ENCODE results near the gene TOX3.

TOX3 gene

DNA sequence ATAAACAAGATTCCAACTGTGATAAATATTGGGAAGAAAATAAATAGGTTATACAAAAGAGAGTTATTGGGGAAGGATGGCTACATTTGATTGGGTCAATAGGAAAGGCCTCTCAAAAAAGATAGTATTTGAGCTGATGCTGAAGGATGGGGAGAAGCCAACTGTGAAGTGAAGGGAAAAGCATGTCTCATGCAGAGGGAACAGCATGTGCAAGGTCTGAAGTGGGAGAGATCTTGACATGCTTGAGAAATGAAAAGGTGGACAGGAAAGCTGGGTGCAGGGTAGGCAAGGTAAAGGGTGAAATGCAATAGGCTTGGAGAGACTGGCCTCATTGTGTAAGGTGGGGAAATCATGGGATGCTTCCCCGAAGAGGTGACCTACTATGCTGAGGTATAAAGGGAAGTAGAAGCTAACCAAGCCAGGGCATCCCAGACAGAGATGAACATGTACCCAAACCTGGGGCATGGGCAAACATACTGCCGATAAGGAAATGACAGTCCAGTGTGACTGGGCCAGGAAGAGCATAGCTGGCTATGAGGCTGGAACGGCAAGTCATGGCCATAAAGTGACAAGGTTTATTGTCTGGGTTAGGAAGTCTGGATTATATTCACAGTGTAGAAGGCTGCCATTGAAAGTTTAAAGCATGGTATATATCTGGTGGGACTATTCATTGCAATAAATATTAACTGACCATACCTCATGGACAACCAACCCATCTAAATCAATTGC lies 91.2 kb downstream of the TOX3 start:
- DNase-seq (ENCODE audit: low read depth in 2 of 2, low spot score in 1 of 2): no peak

DNA sequence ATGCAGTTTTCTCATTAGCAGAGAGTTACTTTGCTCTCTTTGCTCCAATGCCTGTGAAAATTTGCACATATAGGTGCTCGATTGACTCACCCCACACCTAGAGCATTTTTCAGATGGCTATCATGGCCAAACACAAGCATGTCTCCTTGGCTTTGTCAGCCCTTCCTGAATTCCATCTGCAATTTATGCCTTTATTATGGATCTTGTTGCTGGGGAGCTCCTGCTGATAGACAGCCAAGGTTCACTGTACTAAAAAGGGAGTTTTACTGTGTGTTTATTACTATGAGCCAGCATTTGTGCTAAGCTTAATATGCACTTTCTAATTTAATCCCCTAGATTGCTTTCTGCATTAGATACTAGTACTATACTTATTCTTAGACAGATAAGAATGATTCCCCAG lies 93.3 kb downstream of the TOX3 start:
- DNase-seq (ENCODE audit: low read depth in 2 of 2, low spot score in 1 of 2): no peak

- DNase-seq (ENCODE audit: low read depth in 2 of 2, low spot score in 1 of 2): no peak
These were observed 94.9 kb downstream of the TOX3 start for GRCh38 chr16:52451971-52452421.

GRCh38 chr16:52450916-52451315 lies 96.0 kb downstream of the TOX3 start:
- DNase-seq (ENCODE audit: low read depth in 2 of 2, low spot score in 1 of 2): no peak

GRCh38 chr16:52450241-52450640 lies 96.7 kb downstream of the TOX3 start:
- no peak for DNase-seq (ENCODE audit: low read depth in 2 of 2, low spot score in 1 of 2)

GRCh38 chr16:52446080-52446479 lies 100.9 kb downstream of the TOX3 start:
- no peak for DNase-seq (ENCODE audit: low read depth in 2 of 2, low spot score in 1 of 2)

DNA sequence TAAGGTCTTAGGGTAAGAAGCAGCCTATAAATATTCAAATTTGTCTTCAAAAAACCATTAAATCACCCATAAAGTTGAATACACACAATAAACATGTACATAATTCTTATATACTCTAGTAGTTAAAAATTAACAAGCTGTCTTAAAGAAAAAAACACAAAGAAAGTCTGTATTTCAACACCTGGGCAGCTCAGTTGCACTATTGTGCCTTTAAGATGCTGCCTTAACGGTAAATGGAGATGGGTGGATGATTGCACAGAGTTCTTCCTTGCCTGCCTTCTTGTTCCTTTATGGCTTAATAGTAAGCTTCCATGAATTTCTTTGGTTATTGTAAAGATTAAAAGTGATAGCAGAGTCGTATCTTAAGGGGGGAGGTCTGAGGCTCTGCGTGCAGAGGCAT lies 105.1 kb downstream of the TOX3 start:
- DNase-seq (ENCODE audit: low read depth in 2 of 2, low spot score in 1 of 2): no peak

GRCh38 chr16:52440248-52440647 lies 106.7 kb downstream of the TOX3 start:
- DNase-seq (ENCODE audit: low read depth in 2 of 2, low spot score in 1 of 2): no peak

DNA sequence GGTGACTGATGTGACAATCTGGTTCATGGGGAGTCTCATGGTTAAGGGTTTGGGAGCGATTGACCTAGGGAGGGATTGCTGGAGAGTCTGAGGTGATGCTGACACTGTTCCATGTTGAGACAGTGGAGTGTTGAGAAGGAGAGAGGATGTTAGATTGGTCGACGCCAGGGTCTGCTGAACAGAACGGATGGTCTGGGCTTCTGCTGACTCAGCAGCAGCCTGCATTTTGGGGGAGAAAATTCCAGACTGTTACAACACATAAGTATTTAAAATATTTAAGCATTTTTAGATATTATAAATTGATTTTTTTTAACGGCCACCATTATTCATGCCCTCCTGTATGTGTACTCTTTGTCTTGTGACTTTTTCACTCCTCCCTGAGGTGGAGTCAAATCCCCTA lies 107.2 kb downstream of the TOX3 start:
- no peak for DNase-seq (ENCODE audit: low read depth in 2 of 2, low spot score in 1 of 2)

DNA sequence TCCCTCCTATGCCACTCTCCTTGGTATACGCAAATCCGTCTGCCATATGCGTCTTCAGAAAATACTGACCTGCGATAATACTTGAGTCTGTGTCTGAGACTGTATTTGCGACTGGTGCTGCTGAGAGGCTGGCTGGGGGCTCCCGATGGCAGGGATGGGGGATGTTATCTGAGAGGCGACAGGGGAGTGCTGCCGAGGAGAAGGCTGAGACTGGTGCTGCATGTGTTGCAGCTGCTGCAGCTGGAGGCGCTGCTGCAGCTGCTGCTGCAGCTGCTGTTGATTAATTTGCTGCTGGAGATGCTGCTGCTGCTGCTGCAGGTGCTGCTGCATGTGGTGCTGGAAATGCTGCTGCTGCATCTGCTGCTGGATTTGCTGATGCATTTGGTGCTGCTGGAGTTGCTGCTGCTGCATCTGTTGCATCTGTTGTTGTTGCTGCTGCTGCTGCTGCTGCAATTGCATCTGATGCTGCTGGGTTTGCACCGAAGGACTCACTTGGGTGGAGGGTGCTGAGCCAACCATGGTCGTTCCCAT lies 107.7 kb downstream of the TOX3 start:
- no peak for DNase-seq (ENCODE audit: low read depth in 2 of 2, low spot score in 1 of 2)

- DNase-seq (ENCODE audit: low read depth in 2 of 2, low spot score in 1 of 2): no peak
These were observed 109.7 kb downstream of the TOX3 start for GRCh38 chr16:52437277-52437670.

DNA sequence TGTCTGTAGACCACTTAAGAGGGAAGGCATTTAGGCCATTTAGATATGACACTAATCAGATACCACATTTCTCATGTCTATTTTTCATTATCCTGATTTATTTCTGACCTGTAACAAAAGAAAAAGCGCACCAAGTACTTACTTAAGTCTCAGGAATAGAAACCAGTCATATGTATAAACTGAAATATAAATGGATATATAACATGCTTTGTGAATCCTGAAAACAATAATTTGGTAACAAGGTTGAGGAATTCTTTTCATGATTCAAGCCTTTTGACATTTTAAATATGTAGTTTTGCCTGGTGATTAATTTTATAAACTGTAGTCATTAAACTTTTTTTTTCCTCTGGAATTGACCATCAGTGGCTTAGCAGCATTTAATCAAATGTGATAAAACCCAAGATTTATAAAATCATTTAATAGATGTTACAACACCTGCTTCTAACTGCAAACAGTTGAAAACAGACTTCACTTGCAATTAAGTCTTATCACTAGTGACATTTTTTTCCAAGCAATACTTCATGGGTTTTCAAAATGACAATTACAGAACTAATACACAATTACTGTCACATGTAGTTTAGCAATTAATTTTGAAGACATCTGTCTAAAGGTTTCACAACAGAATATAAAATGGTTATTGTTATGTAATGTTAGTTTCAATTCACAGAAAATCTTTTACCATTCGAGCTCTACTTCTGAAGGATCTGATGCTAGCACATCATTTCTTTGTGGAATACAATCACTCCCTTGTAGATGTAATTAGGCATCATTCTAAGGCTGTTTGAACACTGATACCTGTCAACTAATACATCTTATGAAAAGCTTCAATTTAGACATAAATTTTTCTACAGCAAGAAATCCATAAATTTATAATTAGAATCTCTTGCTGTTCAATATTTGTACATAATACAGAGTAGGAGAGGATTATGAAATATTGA lies 110.3 kb downstream of the TOX3 start:
- no peak for DNase-seq (ENCODE audit: low read depth in 2 of 2, low spot score in 1 of 2)

DNA sequence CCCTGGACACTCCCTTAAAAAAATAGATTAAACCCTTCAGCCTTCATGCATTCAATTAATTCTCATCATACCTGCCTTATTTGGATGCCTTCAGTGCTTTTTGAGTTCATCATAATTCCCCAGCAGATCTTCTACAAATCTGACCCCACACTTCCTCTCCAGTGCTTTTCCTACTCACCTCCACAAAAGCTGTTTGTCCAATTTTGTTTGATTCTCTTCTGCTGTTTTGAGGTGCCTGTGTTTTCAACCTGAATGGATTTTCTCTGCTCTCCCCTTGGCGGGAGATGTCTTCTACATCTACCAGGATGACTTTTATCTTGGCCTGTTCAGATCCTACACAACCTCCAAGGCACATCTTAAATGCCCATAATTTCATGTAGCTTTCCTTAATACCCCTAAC lies 112.7 kb downstream of the TOX3 start:
- DNase-seq (ENCODE audit: low read depth in 2 of 2, low spot score in 1 of 2): no peak

- DNase-seq (ENCODE audit: low read depth in 2 of 2, low spot score in 1 of 2): no peak
These were observed 113.3 kb downstream of the TOX3 start for GRCh38 chr16:52433643-52434042.

DNA sequence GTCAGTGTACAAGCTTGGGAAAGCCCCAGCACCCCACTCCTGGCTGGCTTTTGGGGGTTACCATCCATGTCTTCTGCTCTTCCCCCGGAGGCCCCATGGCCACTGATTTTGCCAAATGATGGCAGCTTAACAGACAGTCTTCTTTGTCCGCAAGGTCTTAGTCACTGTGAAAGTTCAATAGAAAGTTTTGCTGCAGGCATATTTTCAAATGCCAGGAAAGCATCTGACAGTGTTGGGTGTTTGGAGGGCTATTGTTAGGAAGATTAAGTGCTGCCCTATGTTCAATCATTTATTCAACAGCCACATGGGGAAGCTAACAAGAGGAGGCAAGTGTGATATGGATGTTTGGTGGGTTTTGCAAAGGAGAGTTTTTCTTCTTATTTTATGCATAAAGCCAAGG lies 122.4 kb downstream of the TOX3 start:
- no peak for DNase-seq (ENCODE audit: low read depth in 2 of 2, low spot score in 1 of 2)

- DNase-seq (ENCODE audit: low read depth in 2 of 2, low spot score in 1 of 2): no peak
These were observed 124.6 kb downstream of the TOX3 start for GRCh38 chr16:52422307-52422706.

GRCh38 chr16:52418201-52418600 lies 128.7 kb downstream of the TOX3 start:
- no peak for DNase-seq (ENCODE audit: low read depth in 2 of 2, low spot score in 1 of 2)

DNA sequence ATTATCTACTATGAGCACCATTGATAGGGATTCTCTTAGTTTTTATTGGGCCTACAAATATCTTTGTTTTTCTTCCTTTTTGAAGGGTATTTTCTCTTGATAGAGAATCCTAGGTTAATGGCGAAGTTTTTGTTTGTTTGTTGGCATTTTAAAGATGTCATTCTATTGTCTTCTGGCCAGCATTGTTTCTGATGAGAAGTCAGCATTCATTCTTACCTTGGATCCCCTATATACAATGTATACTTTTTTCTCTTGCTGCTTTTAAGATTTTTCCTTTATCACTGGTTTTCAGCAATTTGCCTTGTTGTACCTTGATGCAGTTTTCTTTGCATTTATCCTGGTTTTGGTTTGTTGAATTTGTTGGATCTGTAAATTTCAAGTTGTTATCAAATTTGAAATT lies 130.1 kb downstream of the TOX3 start:
- no peak for DNase-seq (ENCODE audit: low read depth in 2 of 2, low spot score in 1 of 2)

DNA sequence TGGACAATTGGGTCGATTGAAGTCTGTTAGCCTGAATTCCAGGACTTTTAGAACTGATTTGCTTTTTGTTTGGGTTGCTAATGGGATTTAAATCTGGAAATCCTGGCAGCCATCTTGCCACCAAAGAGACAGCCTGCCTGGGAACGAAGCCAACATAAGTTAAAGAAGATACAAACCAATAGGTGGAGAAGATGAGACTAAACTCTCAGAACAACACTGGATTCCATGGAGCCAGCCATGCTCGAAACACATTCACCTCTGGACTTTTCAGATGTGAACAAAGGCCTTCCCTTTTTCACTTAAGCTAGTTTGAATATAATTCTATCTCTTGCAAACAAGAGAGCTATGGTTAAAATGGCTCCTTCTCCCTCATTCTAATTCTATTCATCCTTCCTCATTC lies 135.9 kb downstream of the TOX3 start:
- DNase-seq (ENCODE audit: low read depth in 2 of 2, low spot score in 1 of 2): no peak

DNA sequence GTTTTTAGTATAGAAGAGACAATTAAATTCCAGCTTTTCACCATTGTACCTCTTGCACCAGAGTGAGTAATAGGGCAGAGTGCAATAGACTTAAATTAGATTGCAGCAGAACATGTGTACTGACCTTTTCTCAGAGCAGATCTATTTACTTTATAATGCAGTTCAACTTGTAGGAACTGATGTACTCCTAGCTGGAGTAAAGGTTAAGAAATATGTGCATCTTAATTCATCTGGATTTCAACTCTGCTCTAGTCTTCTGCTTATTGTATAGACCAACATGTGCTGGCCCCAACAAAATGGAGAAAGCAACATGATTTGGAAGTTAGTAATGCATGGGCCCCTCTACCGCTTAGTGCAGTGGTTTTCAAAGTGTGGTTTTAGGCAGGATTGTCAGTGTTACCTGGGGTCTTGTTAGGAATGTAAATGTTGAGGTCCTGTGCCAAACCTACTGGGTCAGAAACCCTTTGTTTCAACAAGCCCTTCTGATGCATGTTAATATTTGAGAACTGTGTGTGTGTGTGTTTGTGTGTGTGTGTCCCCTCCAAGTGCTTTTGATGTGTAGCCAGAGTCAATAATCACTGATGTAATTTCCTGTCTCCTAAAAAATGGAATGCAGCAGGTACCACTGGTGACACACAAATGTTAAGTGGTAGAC lies 138.6 kb downstream of the TOX3 start:
- no peak for DNase-seq (ENCODE audit: low read depth in 2 of 2, low spot score in 1 of 2)

GRCh38 chr16:52407778-52408177 lies 139.2 kb downstream of the TOX3 start:
- DNase-seq (ENCODE audit: low read depth in 2 of 2, low spot score in 1 of 2): no peak

DNA sequence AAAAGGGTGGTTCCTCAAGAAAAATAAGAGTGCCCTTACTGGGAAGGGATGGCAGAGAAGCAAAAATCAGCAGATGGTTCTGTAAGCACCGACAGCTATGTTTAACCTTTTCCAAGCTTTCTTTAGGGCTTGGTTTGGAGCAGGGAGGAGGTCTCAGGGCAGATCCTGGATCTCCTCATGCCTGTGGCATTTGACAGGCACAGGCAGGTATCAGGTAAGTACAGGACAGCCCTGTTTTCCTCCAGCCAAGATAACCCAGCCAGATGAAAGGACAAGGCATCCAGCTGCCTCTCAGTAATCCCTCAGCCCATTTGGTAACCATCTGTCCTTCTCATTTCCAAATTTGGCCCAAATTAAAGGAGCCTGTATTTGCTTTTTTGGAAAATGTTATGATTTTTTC lies 141.5 kb downstream of the TOX3 start:
- DNase-seq (ENCODE audit: low read depth in 2 of 2, low spot score in 1 of 2): no peak

All from stimulated activated CD8-positive, alpha-beta memory T cell treated with anti-CD3 and anti-CD28 coated beads, Interleukin-4, amount 100 ng/mL, for 4 hours (primary cell).